Coronary artery (tissue), 2 donors: ENCODE data around the gene TIA1.
"Not testable (repeated sequence)": the region's sequence is repeated elsewhere in the genome, so short reads cannot be mapped to it uniquely, and the experiment has no call there.

Experiments used
- DNase-seq: peaks from one replicate; pipeline ENCODE4 v3.0.0-alpha.2; 2017; ENCODE audit warnings: low spot score
- H3K27ac ChIP-seq, 2 donors: fragments of 200-600 bp; sonication (generic); one replicate each; pipeline ENCODE4 v1.5.1; 2016 to 2019
- H3K4me3 ChIP-seq: fragments of 200-600 bp; sonication (generic); 2 replicates; pipeline ENCODE4 v1.5.1; 2016; ENCODE audit warnings: mild to moderate bottlenecking, moderate library complexity
- CTCF ChIP-seq: fragments of 200-600 bp; sonication (generic); IDR thresholded peaks from one replicate; pipeline ENCODE4 v1.5.1; 2019; ENCODE audit warnings: antibody characterized with exemption

TIA1 gene

GRCh38 chr2:70181363-70181956, 67.0 kb downstream of the TIA1 start:
- no peak for DNase-seq
- Histone ChIP-seq H3K27ac (no peak overlapping the region), H3K4me3 (no peak overlapping the region)
- no peak for TF ChIP-seq CTCF

- no peak overlapping the region for H3K4me3 ChIP-seq
- DNase-seq = no peak
- no peak for TF ChIP-seq CTCF
Observed at GRCh38 chr2:70173520-70173919, 74.9 kb downstream of the TIA1 start.

GRCh38 chr2:70169654-70170245, 78.7 kb downstream of the TIA1 start:
- not testable (repeated sequence) for DNase-seq, H3K4me3 ChIP-seq, H3K27ac ChIP-seq

More at GRCh38 chr2:70173520-70173919, 74.9 kb downstream of the TIA1 start:
- H3K27ac ChIP-seq = no peak overlapping the region

- Histone ChIP-seq H3K27ac (no peak overlapping the region), H3K4me3 (no peak overlapping the region)
- no peak for DNase-seq
- no peak for TF ChIP-seq CTCF
Observed at GRCh38 chr2:70161069-70161534, 87.3 kb downstream of the TIA1 start.

- no peak for DNase-seq
- TF ChIP-seq CTCF = no peak
- H3K4me3 ChIP-seq = no peak overlapping the region
- H3K27ac ChIP-seq = no peak overlapping the region
Observed at GRCh38 chr2:70160545-70160944, 87.9 kb downstream of the TIA1 start.
